ENCODE data around the gene ETV3.
"Not testable (repeated sequence)": the region's sequence is repeated elsewhere in the genome, so short reads cannot be mapped to it uniquely, and the experiment has no call there.

GRCh38 chr1:157098987-157099632 is 39.1 kb downstream of the ETV3 start:
- TF ChIP-seq CTCF, POLR2AphosphoS5, EP300, POLR2A (IDR thresholded peaks at IDR 0.05): not testable (repeated sequence)

All from upper lobe of left lung (tissue), 4 donors.